ENCODE measurements around the gene USP12. TPM values are rescaled to one million over a fixed set of nuclear protein-coding genes. Genes with fewer than 3 reads are reported as not detected.

The USP12 gene
- total and polyA plus RNA-seq, 7 donors, result 13.1 to 31.7 (median 23.7) TPM

DNA sequence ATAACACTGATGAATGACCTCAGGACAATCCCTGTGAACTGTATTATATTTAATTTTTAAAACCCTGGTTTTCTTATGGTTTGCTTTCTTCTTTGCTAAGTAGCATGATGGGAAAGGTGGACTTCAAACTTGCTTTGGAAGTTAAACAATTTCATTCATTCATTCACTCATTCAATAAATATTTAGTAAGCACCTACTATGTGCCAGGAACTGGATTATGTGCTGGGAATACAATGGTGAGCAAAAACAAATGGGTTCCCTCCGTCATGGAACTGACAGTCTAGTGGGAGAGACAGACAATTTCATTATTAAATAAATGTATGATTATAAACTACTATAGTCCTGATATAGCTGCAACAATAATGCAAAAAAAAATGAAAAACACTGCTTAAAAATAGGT, 70.3 kb downstream of the USP12 start:
- DNase-seq, result no peak
- WGBS, 3 donors, result 96 to 100% (median 97%) methylated on average over 1 of the region's 1 CpG
- H3K36me3 ChIP-seq (ENCODE audit: insufficient read depth in 1 of 2, low read depth in 1 of 2), result peaks cover 0 to 10% of the 10 kb centered on the region in 2 donors

DNA sequence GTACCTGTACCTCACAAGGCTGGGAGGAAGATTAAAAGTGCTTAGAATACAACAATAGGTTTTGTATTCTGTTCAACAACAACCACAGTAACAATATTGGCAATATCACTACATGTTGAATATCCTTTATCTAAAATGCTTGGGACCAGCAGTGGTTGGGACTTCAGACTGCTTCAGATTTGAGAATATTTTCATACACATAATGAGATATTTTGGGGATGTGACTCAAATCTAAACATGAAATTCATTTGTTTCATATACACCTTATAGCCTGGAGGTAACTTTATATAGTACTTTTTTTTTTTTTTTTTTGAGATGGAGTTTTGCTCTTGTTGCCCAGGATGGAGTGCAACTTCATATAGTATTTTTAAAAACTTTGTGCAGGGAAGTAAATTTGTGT, 73.9 kb downstream of the USP12 start:
- peaks cover 0 to 29% of the 10 kb centered on the region in 2 donors for H3K36me3 ChIP-seq (ENCODE audit: insufficient read depth in 1 of 2, low read depth in 1 of 2)
- intact Hi-C loops (cut with DNase I), result no loop called here
- no peak overlapping the region for H3K27ac ChIP-seq

More for the DNA sequence above, 70.3 kb downstream of the USP12 start:
- H3K4me1 ChIP-seq, result peaks cover 4% of the 10 kb centered on the region
- H3K9me3 ChIP-seq, result no peaks in the 10 kb centered on the region
- intact Hi-C loops (cut with DNase I), result no loop called here
- ATAC-seq, result no peak
- no peak overlapping the region for H3K27ac ChIP-seq
- no peak overlapping the region for H3K4me3 ChIP-seq
- TF ChIP-seq, protein P1, sequence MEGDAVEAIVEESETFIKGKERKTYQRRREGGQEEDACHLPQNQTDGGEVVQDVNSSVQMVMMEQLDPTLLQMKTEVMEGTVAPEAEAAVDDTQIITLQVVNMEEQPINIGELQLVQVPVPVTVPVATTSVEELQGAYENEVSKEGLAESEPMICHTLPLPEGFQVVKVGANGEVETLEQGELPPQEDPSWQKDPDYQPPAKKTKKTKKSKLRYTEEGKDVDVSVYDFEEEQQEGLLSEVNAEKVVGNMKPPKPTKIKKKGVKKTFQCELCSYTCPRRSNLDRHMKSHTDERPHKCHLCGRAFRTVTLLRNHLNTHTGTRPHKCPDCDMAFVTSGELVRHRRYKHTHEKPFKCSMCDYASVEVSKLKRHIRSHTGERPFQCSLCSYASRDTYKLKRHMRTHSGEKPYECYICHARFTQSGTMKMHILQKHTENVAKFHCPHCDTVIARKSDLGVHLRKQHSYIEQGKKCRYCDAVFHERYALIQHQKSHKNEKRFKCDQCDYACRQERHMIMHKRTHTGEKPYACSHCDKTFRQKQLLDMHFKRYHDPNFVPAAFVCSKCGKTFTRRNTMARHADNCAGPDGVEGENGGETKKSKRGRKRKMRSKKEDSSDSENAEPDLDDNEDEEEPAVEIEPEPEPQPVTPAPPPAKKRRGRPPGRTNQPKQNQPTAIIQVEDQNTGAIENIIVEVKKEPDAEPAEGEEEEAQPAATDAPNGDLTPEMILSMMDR (IDR thresholded peaks at IDR 0.05), result no peak
- H3K27me3 ChIP-seq (ENCODE audit: insufficient read depth in 3 of 3, low read length in 2 of 3), result no peaks in the 10 kb centered on the region

DNA sequence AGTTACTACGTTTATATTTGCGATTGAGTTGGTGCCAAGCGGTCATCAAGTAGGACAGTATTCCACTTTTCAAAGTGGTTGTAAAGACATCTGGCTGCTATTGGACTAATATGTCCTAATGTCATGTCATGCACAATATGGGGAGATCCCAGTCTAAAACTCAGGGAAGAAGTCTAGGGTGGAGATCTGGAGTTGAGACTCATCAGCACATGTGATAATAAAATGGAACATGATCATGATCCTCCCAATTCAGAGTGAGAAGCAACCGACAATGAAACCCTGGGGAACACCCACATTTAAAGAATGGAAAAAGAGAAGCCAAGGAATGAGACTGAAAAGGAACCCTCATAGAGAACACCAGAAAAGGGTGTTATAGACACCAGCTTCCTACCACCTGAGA, 80.2 kb downstream of the USP12 start:
- Histone ChIP-seq H3K4me3 (no peak overlapping the region), H3K27me3 (ENCODE audit: insufficient read depth in 3 of 3, low read length in 2 of 3) (no peaks in the 10 kb centered on the region), H3K4me1 (no peaks in the 10 kb centered on the region), H3K9me3 (no peaks in the 10 kb centered on the region), H3K36me3 (ENCODE audit: insufficient read depth in 1 of 2, low read depth in 1 of 2) (peaks cover 2 to 32% of the 10 kb centered on the region in 2 donors), H3K27ac (no peak overlapping the region)
- DNase-seq (no peak), ATAC-seq (no peak)
- intact Hi-C loops (cut with DNase I), result no loop called here
- TF ChIP-seq, protein P1 (IDR thresholded peaks at IDR 0.05), result no peak
- 90 to 96% (median 91%) methylated on average over 4 of the region's 4 CpGs for WGBS, 3 donors

More for the DNA sequence above, 73.9 kb downstream of the USP12 start:
- no peak for ATAC-seq
- no peaks in the 10 kb centered on the region for H3K27me3 ChIP-seq (ENCODE audit: insufficient read depth in 3 of 3, low read length in 2 of 3)
- no peaks in the 10 kb centered on the region for H3K9me3 ChIP-seq
- H3K4me1 ChIP-seq, result no peaks in the 10 kb centered on the region
- H3K4me3 ChIP-seq, result no peak overlapping the region
- no peak for DNase-seq
- TF ChIP-seq, protein P1 (IDR thresholded peaks at IDR 0.05), result no peak

- intact Hi-C loops (cut with DNase I), result no loop called here
- Histone ChIP-seq H3K4me1 (no peaks in the 10 kb centered on the region), H3K4me3 (no peak overlapping the region), H3K9me3 (no peaks in the 10 kb centered on the region), H3K27me3 (ENCODE audit: insufficient read depth in 3 of 3, low read length in 2 of 3) (no peaks in the 10 kb centered on the region), H3K27ac (no peak overlapping the region), H3K36me3 (ENCODE audit: insufficient read depth in 1 of 2, low read depth in 1 of 2) (peaks cover 2 to 19% of the 10 kb centered on the region in 2 donors)
- ATAC-seq, result peak in 3 of 4 donors; percentile 76 to 84 (median 79)
- DNase-seq, result no peak
- TF ChIP-seq, protein P1 (IDR thresholded peaks at IDR 0.05), result no peak
- WGBS, 3 donors, result 15 to 28% (median 16%) methylated on average over 3 of the region's 3 CpGs
Observed at GRCh38 chr13:27088619-27089018, 83.0 kb downstream of the USP12 start.

DNA sequence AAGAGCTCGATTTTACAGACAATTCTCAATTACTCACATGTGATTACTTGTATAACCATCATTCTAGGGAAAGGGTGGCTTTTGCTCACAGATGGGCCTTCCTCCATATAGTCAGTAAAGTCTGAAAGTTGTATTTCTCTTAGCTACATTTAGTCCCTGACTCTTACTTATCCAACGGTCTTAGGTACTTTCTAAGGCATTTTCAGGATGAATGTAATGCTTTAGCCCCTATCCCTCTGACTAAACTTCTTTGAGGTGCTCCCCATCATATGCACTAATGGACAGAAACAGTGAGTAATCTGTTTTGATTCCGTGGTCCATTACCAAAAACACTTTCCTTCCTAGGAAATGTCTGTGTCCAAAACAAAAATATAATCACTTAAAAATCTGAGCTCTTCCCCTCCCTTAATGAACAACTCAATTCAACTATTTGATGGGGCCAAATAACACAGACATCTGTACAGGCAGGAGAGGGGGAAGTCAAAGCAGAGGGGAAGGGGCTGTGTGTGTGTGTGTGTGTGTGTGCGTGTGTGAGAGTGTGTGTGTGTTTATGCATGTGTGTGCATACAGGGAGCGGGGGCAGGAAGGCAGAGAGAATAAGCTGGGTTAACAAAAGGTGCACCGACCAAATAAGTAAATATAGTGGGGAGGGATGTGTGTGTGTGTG, 84.9 kb downstream of the USP12 start:
- WGBS, 3 donors, result 68 to 85% (median 80%) methylated on average over 6 of the region's 6 CpGs
- H3K4me1 ChIP-seq, result no peaks in the 10 kb centered on the region
- H3K36me3 ChIP-seq (ENCODE audit: insufficient read depth in 1 of 2, low read depth in 1 of 2), result peaks cover 2 to 16% of the 10 kb centered on the region in 2 donors
- no peak for DNase-seq
- no peak overlapping the region for H3K4me3 ChIP-seq
- intact Hi-C loops (cut with DNase I), result no loop called here
- no peaks in the 10 kb centered on the region for H3K27me3 ChIP-seq (ENCODE audit: insufficient read depth in 3 of 3, low read length in 2 of 3)
- TF ChIP-seq, protein P1 (IDR thresholded peaks at IDR 0.05), result no peak
- no peaks in the 10 kb centered on the region for H3K9me3 ChIP-seq
- no peak overlapping the region for H3K27ac ChIP-seq
- no peak for ATAC-seq

Measured in psoas muscle (tissue), 8 donors.